ENCODE data around the gene C1orf53. TPM values are rescaled to one million over a fixed set of nuclear protein-coding genes. Genes with fewer than 3 reads are reported as not detected.

C1orf53 gene
- total and polyA plus RNA-seq, 2 of the 4 experiments (the other 2 are of a cell fraction) = 4.8 to 7.0 TPM

DNA sequence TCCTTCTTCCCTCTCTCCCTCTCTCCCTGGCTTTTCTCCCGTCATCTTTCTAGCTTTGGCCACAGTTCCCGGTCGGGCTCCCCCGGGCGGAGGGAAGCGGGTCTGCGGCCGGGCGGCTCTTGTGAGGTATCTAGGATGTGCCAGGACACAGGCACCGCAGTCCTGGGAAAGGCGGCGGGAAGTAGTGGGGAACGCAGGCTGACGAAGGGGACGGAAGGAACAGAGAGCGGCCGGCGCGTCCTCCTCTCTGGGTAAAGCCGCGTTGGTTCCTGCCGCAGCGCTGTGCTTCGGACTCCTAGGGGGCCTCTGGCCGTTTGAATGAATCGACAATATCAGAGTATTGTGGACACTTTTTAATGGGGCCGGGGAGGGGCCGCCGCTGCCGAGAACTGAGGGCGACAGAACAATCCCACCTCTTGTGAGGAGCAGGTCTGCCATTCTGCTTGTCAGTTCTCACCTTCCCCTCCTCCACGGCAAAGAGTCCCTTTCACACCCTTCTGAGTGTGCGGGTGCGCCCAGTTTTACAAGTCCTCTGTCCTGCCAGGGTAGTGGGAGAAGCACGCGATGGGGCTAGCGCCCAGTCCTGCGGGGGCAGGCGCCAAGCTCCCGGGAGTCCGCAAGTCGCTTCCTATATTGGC is 13.6 kb downstream of the C1orf53 start:
- ATAC-seq (ENCODE audit: low read depth) = peak; percentile 75
- DNase-seq = peak; percentile 61
- WGBS, 2 experiments (ENCODE audit: extremely low coverage in 2 of 2, insufficient read length in 1 of 2) = 2% methylated on average over 12 of the region's 42 CpGs; no CpG with 5 or more reads in 1 of the 2 experiments
- intact Hi-C loops (cut with micrococcal nuclease) (loop anchor here (2.0 to 10.0 kb wide), 7 partner anchors 224 to 769 kb away; partner anchors contain the start of gene NEK7), in situ Hi-C loops (cut with MboI; ENCODE audit: low sequenced_read_pairs) (loop anchor here (10.0 to 25.0 kb wide), 2 partner anchors 549 to 771 kb away; no protein-coding TSS in a partner anchor), dilution Hi-C loops (cut with HindIII; ENCODE audit: low sequenced_read_pairs, unreplicated experiment) (no loop called here)
- Histone ChIP-seq H3K27ac (ENCODE audit: insufficient read depth, low read length) (no peak overlapping the region), H2BK15ac (ENCODE audit: low read depth, low read length) (no peak overlapping the region), H2BK120ac (ENCODE audit: low read depth, low read length) (no peak overlapping the region), H4K20me1 (ENCODE audit: insufficient read depth, low read length) (peaks cover 5% of the 10 kb centered on the region; the same call in 1 of the 2 replicates), H3K56ac (ENCODE audit: extremely low read depth, insufficient read depth, low read length) (no peak overlapping the region), H3K9me3 (ENCODE audit: control insufficient read depth, insufficient read depth, low read length) (peaks cover under 1% of the 10 kb centered on the region; the same call in 1 of the 2 replicates), H2AK5ac (ENCODE audit: low read depth, low read length) (no peak overlapping the region), H3K79me1 (ENCODE audit: low read depth in 1 of 2, low read length in 2 of 2) (no peaks in the 10 kb centered on the region), H4K91ac (ENCODE audit: insufficient read depth, low read depth, low read length) (no peak overlapping the region), H3K36me3 (ENCODE audit: control insufficient read depth, insufficient read depth, low read length) (no peaks in the 10 kb centered on the region), H3K4ac (ENCODE audit: low read depth, low read length) (no peak overlapping the region), H2BK20ac (ENCODE audit: low read depth, low read length) (no peak overlapping the region), H3K27me3 (ENCODE audit: control insufficient read depth, insufficient read depth, low read length) (peaks cover 100% of the 10 kb centered on the region), H2BK5ac (ENCODE audit: low read depth, low read length, poor library complexity, severe bottlenecking) (no peak overlapping the region), H3K18ac (ENCODE audit: low read depth, low read length) (no peak overlapping the region), H3K4me2 (ENCODE audit: low read depth, low read length) (peak overlapping the region; percentile 79), H3K9me1 (ENCODE audit: insufficient read depth, low read length) (no peaks in the 10 kb centered on the region), H2AK9ac (replicated peaks; ENCODE audit: low read depth, low read length, poor library complexity) (peak overlapping the region; percentile 37), H4K8ac (ENCODE audit: low read depth in 2 of 2, low read length in 2 of 2) (no peak overlapping the region), H3K4me1 (ENCODE audit: control insufficient read depth, insufficient read depth, low read length) (peaks cover 10% of the 10 kb centered on the region; the same call in 1 of the 2 replicates), H3K23ac (ENCODE audit: low read depth, low read length) (peak overlapping the region; percentile 72), H3K14ac (replicated peaks; ENCODE audit: low read depth, low read length) (no peak overlapping the region), H4K5ac (ENCODE audit: low read depth, low read length) (no peak overlapping the region), H3K4me3 (ENCODE audit: insufficient read depth, low read depth, low read length) (peak overlapping the region; percentile 12), H2AFZ (replicated peaks; ENCODE audit: low read length, poor library complexity) (peak overlapping the region; percentile 82), H3K9ac (ENCODE audit: low read depth, low read length) (no peak overlapping the region)
- ChIA-PET CTCF (interaction anchor here (0.6 to 1.5 kb wide), 5 partner anchors 24 to 1197 kb away, joined by 3 to 6 read pairs (median 3); no protein-coding TSS in a partner anchor), POLR2A (ENCODE audit: unreplicated experiment) (interaction anchor here (0.7 kb wide), 1 partner anchor 1627 kb away, joined by 19 read pairs; no protein-coding TSS in a partner anchor)
- BruUV-seq (replicated peaks) = no TSS peak
- TF ChIP-seq, protein P1, sequence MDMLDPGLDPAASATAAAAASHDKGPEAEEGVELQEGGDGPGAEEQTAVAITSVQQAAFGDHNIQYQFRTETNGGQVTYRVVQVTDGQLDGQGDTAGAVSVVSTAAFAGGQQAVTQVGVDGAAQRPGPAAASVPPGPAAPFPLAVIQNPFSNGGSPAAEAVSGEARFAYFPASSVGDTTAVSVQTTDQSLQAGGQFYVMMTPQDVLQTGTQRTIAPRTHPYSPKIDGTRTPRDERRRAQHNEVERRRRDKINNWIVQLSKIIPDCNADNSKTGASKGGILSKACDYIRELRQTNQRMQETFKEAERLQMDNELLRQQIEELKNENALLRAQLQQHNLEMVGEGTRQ (IDR thresholded peaks at IDR 0.05; ENCODE audit: low read depth, low read length) = no peak
- TF ChIP-seq RAD21 (IDR thresholded peaks at IDR 0.05; ENCODE audit: low read length) (peak; percentile 60), RFX5 (IDR thresholded peaks at IDR 0.05; ENCODE audit: low read depth, low read length) (no peak), SMC3 (IDR thresholded peaks at IDR 0.05; ENCODE audit: low read depth, low read length) (peak; percentile 69), CEBPB (IDR thresholded peaks at IDR 0.05; ENCODE audit: low read depth, low read length) (no peak), NFE2L2 (IDR thresholded peaks at IDR 0.05; ENCODE audit: low read depth, low read length) (no peak)
- TF ChIP-seq, protein P2, sequence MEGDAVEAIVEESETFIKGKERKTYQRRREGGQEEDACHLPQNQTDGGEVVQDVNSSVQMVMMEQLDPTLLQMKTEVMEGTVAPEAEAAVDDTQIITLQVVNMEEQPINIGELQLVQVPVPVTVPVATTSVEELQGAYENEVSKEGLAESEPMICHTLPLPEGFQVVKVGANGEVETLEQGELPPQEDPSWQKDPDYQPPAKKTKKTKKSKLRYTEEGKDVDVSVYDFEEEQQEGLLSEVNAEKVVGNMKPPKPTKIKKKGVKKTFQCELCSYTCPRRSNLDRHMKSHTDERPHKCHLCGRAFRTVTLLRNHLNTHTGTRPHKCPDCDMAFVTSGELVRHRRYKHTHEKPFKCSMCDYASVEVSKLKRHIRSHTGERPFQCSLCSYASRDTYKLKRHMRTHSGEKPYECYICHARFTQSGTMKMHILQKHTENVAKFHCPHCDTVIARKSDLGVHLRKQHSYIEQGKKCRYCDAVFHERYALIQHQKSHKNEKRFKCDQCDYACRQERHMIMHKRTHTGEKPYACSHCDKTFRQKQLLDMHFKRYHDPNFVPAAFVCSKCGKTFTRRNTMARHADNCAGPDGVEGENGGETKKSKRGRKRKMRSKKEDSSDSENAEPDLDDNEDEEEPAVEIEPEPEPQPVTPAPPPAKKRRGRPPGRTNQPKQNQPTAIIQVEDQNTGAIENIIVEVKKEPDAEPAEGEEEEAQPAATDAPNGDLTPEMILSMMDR (conservative IDR thresholded peaks at IDR 0.05; ENCODE audit: low read depth, low read length) = peak; percentile 67
